SK-N-SH treated with all-trans-retinoic acid at 6 μM for 48 hours (cell line): Measurements from ENCODE around the gene OBP2B.

Experiments used
- BACH2 ChIP-seq: fragments of 250-450 bp; sonication (Bioruptor Pico); IDR thresholded peaks from 2 replicates; pipeline ENCODE4 v1.9.0; 2021; ENCODE audit warnings: mild to moderate bottlenecking, borderline replicate concordance
- CREB5 ChIP-seq: fragments of 250-450 bp; sonication (Bioruptor Pico); IDR thresholded peaks from 2 replicates; pipeline ENCODE4 v1.5.1; 2020; ENCODE audit warnings: low read depth, mild to moderate bottlenecking, moderate library complexity
- OSR1 ChIP-seq: fragments of 250-450 bp; sonication (Bioruptor Pico); IDR thresholded peaks from 2 replicates; pipeline ENCODE4 v1.8.0; 2022; ENCODE audit warnings: moderate library complexity, mild to moderate bottlenecking, inconsistent platforms
- TSHZ2 ChIP-seq: fragments of 250-450 bp; sonication (Bioruptor Pico); IDR thresholded peaks from 2 replicates; pipeline ENCODE4 v1.5.0; 2020; ENCODE audit warnings: mild to moderate bottlenecking, moderate library complexity
- ZFP3 ChIP-seq: fragments of 250-450 bp; sonication (Bioruptor Pico); IDR thresholded peaks from 2 replicates; pipeline ENCODE4 v1.5.0; 2020; ENCODE audit warnings: mild to moderate bottlenecking, moderate library complexity
- ZNF565 ChIP-seq: fragments of 450-650 bp; formaldehyde crosslinking; conservative IDR thresholded peaks from 2 replicates; pipeline ENCODE4 v1.5.0; 2020; ENCODE audit warnings: low read depth, mild to moderate bottlenecking, moderate library complexity

- TF ChIP-seq ZNF565 (no peak), ZFP3 (CRISPR knock-in tag) (no peak), OSR1 (CRISPR knock-in tag) (no peak), BACH2 (CRISPR knock-in tag) (no peak), TSHZ2 (no peak), CREB5 (CRISPR knock-in tag) (no peak)
These were observed 45.4 kb downstream of the OBP2B start, which contains the start of gene GBGT1 for GRCh38 chr9:133163504-133164172.
